Stimulated activated CD4-positive, alpha-beta T cell treated with anti-CD3 and anti-CD28 coated beads, Interleukin-15, amount 100 ng/mL, for 48 hours (primary cell): Measurements from ENCODE around the gene WNT9B.

Experiments
- DNase-seq, 2 donors: peaks; one replicate each; pipeline ENCODE4 v3.0.0-alpha.2; 2020; ENCODE audit warnings: low read depth in 2 of 2

The WNT9B gene, protein sequence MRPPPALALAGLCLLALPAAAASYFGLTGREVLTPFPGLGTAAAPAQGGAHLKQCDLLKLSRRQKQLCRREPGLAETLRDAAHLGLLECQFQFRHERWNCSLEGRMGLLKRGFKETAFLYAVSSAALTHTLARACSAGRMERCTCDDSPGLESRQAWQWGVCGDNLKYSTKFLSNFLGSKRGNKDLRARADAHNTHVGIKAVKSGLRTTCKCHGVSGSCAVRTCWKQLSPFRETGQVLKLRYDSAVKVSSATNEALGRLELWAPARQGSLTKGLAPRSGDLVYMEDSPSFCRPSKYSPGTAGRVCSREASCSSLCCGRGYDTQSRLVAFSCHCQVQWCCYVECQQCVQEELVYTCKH

DNA sequence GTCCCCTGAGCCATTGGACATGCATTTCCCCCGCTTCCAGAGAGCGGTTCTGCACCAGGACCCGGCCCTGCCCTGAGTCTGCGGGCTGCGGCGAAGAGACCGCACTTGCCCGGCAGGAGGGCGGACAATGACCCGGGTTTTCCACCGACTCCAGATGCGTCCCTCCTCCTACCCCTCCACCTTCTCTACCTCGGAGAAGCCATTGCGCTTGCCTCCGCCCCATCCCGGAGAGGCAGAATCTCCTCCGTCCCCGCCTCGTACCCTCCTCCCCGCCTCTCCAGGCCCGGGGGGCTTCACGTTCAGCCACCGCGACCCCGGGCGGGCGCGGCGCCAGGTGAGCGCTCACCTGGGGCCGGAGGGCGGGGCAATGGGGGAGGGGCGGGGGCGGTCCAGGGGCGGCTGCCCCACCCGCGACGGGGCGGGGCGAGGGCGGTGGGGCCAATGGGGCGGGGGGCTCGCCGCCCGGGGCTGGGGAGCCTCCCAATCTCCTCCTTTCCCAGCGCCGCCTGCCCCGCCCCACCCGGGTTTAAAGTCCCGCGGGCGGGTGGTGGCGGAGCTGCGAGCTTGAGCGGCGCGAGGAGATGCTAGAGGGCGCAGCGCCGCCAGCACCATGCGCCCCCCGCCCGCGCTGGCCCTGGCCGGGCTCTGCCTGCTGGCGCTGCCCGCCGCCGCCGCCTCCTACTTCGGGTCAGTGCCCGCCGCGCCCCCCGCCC, at the start of gene WNT9B:
Gene WNT9B (plus strand): TSS at position 555 of the 713 bp plus-strand sequence. CDS start 56 bp downstream, at position 611.
- DNase-seq: no peak

GRCh38 chr17:46802800-46803199, 48.6 kb upstream of the WNT9B start:
- DNase-seq: no peak

GRCh38 chr17:46803544-46803943, 47.8 kb upstream of the WNT9B start:
- no peak for DNase-seq

DNA sequence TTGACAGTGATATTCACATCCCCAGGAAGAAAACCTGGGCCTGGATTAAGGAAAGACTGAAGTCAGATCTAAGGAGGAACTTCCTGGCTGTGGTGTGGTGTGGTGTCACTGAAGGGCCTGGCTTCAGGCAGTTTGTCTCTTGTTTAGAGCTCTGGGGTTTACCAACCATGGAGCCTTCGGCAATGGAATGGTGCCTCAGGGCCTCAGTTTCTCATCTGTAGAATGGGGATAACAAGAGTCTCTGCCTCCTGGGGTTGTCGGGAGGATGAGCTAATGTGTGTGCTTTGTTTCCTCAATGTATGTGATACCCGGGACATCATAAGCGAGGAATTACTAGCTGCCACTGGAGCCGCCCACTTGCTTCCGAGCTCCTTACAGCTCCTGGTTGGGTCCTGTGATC, 45.6 kb upstream of the WNT9B start:
- DNase-seq: no peak

- no peak for DNase-seq
These were observed 42.2 kb upstream of the WNT9B start for GRCh38 chr17:46809110-46809571.

DNA sequence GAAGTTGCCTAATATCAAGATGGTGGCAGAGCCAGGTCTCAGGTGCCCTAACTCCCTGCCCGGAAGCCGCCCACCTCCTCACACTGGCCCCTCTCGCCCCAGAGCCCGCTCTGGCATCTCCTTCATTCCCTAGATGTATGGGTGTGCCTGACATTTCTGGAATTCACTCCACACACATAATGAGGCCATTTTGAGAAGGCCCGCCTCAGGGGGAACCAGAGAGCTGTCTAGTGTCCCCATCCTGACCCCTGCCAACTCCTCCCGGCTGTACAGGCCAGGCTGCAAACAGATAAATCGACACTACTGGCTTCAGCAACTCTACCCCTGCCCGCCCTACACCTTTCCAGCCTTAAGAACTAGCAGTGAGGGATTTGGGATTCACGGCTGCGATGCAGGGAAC, 40.5 kb upstream of the WNT9B start:
- DNase-seq: no peak

DNA sequence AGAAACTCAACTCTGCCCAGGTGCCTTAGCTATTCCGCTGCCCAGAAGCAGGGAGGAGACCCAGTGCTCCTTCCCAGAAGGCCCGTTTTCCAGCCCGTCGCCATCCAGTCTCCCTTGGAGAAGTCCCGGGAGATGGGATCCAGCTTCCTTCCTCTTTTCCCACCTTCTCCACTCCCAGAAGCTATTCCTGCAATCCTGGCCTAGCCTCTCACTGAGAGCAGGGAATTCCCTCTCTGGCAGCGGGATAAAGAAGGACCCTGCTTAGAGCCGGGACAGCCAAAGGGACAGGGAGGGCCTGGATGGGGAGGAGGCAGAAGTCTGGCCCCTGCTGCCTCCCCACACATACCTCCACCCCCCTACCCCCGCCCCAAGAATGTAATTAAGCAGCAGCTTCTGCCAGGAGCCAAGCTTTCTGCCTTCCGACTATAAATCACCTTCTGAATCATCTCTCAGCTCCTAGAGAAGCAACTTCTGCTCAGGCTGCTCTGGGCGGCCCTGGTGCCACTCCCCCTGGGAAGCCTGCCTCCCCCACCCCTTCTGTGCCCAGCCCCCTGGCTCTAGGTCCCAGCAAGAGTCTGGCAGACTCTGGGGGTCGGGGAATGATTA, 39.3 kb upstream of the WNT9B start:
- DNase-seq: no peak

- DNase-seq: no peak
These were observed 38.6 kb upstream of the WNT9B start for GRCh38 chr17:46812624-46813318.

GRCh38 chr17:46813920-46814319, 37.5 kb upstream of the WNT9B start:
- no peak for DNase-seq

GRCh38 chr17:46814446-46814845, 36.9 kb upstream of the WNT9B start:
- no peak for DNase-seq

GRCh38 chr17:46815474-46816353, 35.7 kb upstream of the WNT9B start:
- DNase-seq: no peak

- no peak for DNase-seq
These were observed 34.1 kb upstream of the WNT9B start for GRCh38 chr17:46817151-46817900.

GRCh38 chr17:46817901-46818209, 33.5 kb upstream of the WNT9B start:
- DNase-seq: no peak

GRCh38 chr17:46818316-46818928, 33.0 kb upstream of the WNT9B start, which contains the start of gene WNT3:
TSS of gene WNT3 (minus strand) at chr17:46818692. CDS start at chr17:46818597, 95 bp downstream.
- peak in 1 of 2 donors; percentile 42 for DNase-seq

DNA sequence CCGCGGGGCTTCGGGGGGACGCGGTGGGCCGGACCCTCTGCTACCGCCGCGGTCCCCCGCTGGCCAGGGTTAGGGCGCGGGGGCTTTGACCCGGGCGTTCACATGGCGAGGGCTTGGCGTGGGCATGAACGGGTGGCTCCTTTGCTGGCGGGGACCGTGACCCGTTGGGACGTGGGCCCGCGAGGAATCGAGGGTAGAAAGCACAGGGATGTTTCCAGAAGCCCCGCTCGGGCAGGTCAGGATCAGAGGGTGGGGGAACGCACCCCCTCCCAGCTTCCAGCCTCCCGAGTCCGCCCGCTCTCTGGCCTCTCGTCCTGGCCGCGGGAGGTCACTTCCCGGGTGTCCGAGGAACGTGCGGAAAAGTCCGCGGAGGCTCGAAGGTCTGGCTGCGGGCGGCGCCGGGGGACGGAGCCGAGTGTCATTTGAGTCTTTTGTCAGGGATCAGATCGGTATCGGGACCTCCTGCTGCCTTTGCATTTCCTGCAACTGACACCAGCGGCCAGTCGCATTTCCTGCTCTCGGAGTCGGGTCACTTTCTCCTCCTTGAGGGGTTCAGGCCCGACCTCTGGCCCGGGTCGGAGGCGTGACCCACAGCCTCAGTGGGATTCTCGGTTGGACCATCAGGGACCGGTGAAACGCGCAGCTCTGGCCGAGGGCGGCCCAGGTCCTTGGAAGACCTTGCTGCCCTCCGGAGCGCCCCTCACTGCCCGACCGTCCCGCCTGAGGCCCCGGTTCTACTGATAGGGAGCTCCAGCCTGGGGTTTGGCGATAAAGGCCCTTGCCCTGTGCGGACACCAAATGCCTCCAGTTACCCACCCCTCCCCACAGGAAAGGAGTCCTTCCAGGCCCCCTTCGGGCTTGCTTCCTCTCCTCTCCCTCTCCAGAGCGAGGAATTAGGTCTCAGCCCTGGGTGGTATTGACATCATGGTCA, 32.2 kb upstream of the WNT9B start:
- no peak for DNase-seq

DNA sequence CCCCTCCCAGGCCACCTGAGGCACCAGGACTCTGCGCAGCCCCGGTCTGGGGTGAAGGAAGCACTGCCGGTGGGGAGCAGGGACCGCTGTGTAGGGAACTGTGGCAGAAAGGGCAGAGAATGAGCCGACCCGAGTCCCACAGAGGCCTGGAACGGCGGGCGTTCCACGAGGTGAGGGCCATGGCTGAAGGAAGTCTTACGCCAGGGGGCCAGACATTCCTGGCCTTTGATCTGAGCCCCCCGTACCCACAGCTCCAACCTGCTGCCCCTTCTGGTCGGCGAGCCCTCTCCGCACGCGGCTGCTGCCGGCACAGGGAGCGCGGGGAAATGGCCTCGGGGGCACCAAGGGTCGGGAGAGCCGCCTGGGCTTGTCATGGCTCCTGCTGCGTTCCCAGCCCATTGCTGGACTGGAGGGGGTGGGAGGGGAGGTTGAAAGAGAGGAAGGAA, 31.5 kb upstream of the WNT9B start:
- DNase-seq: no peak

DNA sequence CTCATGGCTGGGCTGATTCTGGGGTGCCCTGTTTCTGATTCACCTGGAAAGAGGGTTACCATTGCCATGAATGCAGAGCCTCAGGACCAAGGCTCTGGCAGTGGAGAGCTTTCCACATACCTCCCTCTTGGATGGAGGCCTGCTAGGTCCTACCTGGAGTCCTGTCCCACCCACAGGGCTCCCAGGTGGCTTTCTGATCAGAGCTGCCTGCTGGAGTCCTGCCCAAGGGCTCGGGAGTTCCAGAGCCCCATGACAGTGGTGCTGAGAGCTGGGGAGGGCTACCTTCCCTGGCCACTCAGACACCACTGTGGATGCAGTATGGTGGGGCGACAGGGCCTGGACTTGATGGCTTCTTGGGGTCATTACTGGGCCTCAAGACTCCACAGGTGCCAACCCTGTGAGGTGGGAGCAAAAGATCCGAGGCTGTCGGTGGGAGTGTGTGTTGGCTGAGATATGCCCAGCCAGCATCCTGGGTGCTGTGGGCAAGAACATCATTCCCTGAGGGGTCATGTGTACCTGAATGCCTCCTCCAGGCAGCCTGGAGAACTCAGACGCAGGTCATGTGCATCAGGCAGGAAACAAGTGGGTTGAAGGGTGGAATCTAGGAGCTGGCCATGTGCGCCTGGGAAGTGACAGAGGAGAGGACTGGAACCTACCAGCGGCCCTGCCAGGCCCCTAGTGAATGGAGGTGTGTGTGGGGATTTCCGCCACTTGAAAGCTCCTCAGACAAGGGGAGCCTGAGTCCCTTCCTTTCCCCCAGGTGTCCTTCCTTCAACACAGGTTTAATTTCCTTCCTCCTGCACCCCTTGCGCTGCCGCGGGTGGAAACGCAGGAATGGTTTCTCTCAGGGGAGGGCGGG, 30.6 kb upstream of the WNT9B start:
- DNase-seq: no peak
